Heart left ventricle (tissue), 13 donors: ENCODE data around the gene LOXL4.

ENCODE experiments used
- CTCF ChIP-seq, 12 donors: fragments of 200-600 bp; sonication (generic) in 4 of 12; IDR thresholded peaks; one replicate each; pipeline versions ENCODE4 v1.5.0 to v1.8.0; 2018 to 2022; ENCODE audit warnings: antibody characterized with exemption in 12 of 12, mild to moderate bottlenecking in 5 of 12
- POLR2A ChIP-seq, 2 donors: fragments of 450-650 bp; IDR thresholded peaks; one replicate each; pipeline ENCODE4 v1.6.1; 2017; ENCODE audit warnings: antibody characterized with exemption in 2 of 2, mild to moderate bottlenecking in 2 of 2, moderate library complexity in 2 of 2
- donor health status: ischemic (EF 13 %, LVEDD 7.1; RV severe dilation, severe dysfunction).
- donor health status: DM: no; HTN: yes; CAD: no.
- donor health status: DM: no; HTN: no; CAD: no.
- donor health status: ischemic (EF 25% LVEDD 6.9; RV normal size, moderate dysfunction).
- donor health status: ischemic (EF 25% LVEDD 5.7; RV mildly dilated, moderate dysfunction).
- donor health status: ischemic (EF 35%, LVEDD 5.7; RV mildly dilated, moderate dysfunction).
- donor health status: nonischemic (EF 11% LVEDD 7.7; RV severe dilation, severe dysfunction).
- donor health status: DM: yes; HTN: yes; CAD: no.
- donor health status: PGD.
- donor health status: ischemic (EF 29% LVEDD 5.4; RV normal size, mild dysfunction).
- donor health status: nonischemic (EF 23%, LVEDD 6.1; RV moderate dilation, normal function).

GRCh38 chr10:98255146-98255877 is 12.7 kb downstream of the LOXL4 start:
- TF ChIP-seq POLR2A (IDR thresholded peaks at IDR 0.05) (no peak), CTCF (IDR thresholded peaks at IDR 0.05) (no peak)
